ENCODE results near the gene ST6GALNAC5. TPM values are rescaled to one million over a fixed set of nuclear protein-coding genes. Genes with fewer than 3 reads are reported as not detected.
"Not testable (repeated sequence)": the region's sequence is repeated elsewhere in the genome, so short reads cannot be mapped to it uniquely, and the experiment has no call there.

ST6GALNAC5 gene
- total RNA-seq, 1 experiment from 2014 or later = 2.2 TPM

DNA sequence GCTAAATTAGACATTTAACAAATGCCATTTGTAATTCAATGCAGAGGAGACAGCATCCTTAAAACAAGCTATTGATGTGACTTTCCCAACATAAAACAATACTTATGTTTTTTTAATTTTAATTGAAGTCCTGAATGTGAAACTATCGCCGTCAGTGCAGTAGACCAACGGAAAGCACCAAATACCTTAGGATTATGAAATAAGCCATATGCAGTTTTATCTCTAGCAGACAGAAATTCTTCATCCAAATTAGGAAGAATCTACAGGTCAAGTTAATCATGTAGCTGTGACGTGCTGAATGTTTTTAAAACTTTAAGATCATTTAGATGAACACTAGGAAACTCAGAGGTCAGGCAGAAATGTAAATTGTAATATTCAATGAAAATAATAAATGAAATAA, 714 bp upstream of the ST6GALNAC5 start:
- DNase-seq (ENCODE audit: low spot score) = no peak

DNA sequence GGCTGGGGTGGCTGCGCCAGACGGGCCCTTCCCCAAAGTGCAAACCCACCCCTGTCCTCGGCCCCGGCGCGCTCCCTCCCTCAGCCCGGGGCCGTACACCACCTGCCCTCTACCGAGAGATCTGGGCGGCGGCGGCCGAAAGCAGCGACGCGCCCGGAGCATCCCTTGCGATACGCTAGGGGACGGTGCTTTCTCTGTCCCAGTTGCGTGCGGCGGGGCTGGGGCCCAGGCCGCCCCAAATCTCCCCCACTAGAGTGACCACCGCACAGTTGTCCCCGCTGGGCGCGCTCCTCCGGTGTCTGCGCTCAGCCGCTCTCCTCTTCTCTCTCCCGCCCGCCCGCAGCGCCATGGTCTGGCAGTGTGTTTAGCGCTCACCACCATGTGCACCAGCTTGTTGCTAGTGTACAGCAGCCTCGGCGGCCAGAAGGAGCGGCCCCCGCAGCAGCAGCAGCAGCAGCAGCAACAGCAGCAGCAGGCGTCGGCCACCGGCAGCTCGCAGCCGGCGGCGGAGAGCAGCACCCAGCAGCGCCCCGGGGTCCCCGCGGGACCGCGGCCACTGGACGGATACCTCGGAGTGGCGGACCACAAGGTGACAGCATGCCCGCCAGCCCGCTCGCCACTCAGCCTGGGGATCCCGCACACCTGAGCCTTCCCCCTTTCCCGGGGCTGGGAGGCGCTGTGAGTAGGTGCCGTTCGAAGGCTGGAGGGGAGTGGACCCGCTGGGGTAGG, 1.0 kb downstream of the ST6GALNAC5 start:
- no peak for DNase-seq (ENCODE audit: low spot score)

DNA sequence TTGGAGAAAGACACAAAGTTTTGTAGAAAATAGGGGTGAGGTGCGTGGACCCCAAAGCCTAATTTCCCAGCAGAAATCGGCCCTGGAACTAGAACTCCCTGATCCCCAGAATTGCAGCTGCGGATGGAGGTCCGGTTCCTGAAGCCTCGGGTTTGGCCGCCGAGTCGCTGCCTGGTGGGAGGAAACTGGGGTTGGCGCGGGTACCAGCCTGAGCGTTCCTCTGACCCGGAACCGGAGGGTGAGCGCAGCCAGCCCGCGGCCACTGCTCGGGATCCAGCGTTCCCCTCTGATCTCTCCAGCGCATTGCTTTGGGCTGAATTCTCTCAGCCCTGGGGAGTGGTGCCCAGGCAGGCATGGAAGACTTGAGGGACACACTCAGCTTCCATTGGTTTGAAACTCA, 1.6 kb downstream of the ST6GALNAC5 start:
- DNase-seq (ENCODE audit: low spot score) = no peak

DNA sequence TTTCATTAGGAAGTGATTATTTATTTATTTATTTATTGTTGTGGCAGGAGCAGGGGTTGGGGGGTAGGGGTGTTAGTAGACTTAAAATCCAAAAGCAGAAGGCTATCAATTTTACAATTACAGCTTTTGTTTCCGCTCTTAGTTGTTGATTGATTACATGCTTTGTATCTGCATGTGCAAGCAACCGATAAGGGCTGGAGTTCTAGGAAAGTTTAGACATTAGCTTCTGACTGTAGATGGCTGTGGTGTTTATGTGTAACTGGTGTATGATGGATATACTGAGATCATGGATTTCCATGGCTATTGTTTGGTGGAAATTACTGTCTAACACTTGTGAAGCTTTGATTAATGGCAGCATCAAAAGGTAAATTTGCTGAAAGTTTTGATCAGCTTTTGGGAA, 2.8 kb downstream of the ST6GALNAC5 start:
- no peak for DNase-seq (ENCODE audit: low spot score)

DNA sequence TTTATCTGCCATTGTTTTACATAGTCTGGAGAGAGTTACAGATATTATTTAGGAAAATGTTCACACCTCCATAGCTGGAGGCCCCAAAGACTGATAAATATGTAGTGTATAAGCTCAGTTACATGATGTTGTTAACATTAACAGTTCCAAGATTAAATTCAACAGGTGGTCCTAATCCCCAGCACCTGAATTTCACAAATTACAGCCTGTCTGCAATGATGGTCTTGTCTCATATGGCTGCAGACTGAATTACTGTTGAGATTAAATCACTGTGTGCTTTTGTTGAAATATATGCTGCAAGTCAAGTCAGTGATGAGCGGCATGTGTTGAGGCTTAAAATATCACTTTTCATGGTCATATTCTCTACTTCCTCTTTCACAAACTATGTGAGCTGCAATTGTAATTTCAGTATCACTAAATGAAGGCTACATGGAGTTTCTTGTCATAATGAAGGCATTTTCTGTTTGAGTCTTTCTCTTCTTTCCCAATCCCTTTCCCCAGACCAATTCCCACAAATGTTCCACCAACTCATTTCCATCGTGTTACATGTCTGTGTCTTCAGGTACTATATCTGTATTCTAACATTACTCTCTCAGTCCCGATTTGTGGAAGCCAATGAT, 4.2 kb downstream of the ST6GALNAC5 start:
- no peak for DNase-seq (ENCODE audit: low spot score)

DNA sequence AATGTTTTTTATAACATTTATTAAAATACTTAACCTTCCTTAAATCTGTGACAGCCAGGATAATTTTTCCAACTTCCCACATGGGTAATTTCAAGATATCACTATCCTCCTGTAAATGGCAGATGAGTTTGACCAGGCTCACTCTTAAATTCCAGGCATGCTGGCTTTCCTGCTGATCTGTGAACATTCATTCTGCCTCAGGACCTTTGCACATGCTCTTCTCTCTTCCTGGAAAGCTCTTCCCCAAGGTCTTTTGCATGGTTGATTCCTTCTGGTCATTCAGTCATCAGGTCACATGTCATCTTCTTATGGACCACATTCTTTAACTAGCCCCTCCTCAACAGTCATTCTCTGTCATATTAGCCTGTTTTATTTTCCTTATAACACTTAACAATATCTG, 5.7 kb downstream of the ST6GALNAC5 start:
- DNase-seq (ENCODE audit: low spot score) = no peak

DNA sequence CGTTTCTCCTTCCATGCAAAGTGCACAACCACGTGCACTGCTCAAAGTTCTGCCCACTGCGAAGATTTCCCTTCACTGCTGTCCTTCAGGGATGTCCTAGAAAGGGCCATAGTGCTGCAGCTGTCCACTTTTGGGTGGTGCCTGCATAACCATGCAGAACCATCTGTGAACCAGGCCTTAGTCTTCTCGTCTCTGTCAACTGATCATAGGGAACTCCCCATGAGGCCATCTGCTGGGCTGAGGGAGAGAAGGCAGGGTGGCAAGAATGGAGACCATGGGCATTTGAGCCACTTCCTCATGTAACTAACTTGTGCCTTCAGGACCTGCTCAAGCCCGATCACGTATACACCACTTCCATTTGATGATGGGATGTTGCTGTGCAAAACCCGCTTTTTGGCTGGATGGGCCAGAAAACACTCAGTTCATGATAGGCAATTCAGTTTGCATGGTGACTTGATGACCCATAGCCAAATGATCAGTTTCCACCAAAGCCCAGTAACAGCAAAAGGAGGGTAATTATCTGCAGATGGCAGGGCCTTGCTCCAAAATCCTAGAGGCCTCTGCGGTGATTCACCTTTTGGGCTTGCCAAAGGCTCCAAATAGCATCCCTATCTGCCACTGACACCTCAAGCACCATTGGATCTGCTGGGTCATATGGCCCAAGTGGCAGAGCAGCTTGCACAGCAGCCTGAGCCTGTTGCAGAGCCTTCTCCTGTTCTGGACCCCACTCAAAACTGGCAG, 9.5 kb downstream of the ST6GALNAC5 start:
- no peak for DNase-seq (ENCODE audit: low spot score)

DNA sequence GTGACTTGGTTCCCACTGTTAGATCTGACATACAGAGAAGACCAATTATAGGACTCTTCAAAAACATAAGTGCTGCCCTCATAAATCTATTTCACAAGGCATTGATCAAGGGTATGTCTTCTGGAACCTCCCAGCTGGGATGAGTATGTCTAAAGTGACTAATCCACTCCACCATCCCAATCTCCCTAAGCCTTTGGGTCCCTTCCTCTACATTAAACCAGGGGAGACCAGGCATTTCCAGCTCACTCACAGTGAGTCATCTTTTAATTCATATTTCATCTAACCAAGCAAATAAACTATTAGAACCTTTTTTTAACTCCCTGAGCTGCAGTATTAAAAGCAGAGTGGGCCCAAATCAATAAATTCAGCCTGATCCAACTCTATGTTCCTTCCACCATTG, 11.7 kb downstream of the ST6GALNAC5 start:
- DNase-seq (ENCODE audit: low spot score) = not testable (repeated sequence)

DNA sequence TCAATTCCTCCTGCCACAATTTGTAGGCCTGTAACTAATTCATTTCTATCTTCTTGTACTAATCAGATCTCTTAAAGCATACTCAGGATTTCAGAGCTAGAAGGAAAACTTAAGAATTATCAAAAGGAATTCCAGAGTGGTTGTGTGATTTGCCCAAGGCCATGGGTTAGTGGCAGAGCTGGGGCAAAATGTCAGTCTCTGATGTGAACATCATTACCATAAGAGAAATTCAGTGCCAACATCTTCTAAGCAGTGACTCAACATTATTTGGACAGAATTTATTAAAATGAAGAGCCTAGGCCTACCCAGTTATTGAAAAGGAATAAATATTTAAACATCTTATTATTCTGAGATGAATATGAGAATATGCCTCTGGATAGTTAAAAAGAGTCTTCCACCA, 14.5 kb downstream of the ST6GALNAC5 start:
- no peak for DNase-seq (ENCODE audit: low spot score)

DNA sequence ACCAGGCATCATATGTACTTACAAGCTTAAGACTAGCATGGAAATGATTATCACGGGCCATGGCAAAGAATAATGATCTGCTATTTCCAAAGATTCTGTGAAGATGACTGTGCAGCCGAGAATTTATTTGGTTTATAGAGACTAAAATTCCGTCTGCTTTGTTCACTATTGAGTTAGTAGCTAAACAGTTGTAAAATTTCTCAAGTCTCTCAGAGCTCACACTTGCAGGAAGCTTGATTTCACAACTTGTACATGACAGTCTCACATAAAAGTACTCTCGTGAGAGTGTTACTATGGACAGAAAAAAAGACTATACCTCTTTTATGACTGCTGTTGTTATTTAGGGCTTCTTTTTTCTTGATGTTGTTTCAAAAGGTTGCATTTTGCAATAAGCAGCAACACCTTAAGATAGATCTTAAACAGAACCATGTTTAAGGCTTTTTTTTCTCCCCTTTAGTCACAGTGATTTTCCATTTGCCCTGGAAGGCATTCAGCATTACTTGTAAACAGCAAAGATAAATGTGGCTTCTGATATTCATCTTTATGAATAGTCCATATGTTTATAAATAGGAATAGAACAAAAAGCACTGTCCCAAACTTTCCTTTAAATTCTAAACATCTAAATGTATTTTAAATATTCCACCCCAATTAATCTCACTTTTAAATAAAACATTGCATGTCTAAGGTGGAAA, 24.8 kb downstream of the ST6GALNAC5 start:
- DNase-seq (ENCODE audit: low spot score) = no peak

DNA sequence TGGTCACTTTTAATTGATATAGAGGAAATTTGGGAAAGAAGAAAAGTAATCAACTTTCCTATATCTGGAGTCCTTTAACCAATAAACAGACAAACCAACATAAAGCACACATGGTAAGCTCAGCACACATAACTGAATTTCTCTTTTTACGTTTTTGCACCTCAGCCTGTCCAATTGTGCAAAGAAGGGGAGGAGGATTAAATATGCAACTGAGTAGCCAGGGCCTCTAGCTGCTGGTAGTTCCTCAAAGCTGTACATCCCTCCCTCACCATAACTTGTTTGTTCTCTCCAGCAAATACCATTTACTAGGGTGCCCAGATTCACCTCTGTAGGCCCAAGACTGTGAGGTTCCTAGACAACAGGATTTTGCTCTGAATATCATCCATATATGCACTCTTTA, 25.4 kb downstream of the ST6GALNAC5 start:
- no peak for DNase-seq (ENCODE audit: low spot score)

DNA sequence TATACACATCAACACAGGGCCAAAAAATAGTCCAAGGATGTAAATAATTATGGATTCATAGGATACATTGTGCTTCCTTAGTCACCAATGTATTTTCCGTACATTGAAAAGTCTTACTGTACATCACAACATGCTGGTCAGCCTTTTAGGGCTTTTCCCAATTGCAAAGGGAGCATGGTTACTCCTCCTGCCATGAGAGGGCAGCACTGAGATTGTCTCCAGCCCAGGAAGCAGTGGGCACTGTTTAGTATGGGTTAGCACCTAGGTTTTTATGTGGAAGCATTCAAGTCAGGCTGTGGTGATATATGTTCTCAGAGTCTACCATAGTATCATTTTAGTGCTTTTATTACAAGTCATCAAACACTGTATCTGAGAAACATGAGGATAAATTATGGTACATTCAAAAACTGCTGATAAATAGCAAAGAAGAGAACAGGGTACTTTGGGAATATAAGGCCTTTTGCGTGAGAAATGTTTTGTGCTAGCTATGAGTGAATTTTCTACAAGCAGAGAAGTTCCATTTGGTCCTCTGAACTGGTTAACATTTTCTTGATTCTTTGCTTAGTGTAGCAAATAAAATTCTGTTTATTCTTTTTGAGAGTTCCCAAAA, 34.0 kb downstream of the ST6GALNAC5 start:
- peak; percentile 57 for DNase-seq (ENCODE audit: low spot score)

DNA sequence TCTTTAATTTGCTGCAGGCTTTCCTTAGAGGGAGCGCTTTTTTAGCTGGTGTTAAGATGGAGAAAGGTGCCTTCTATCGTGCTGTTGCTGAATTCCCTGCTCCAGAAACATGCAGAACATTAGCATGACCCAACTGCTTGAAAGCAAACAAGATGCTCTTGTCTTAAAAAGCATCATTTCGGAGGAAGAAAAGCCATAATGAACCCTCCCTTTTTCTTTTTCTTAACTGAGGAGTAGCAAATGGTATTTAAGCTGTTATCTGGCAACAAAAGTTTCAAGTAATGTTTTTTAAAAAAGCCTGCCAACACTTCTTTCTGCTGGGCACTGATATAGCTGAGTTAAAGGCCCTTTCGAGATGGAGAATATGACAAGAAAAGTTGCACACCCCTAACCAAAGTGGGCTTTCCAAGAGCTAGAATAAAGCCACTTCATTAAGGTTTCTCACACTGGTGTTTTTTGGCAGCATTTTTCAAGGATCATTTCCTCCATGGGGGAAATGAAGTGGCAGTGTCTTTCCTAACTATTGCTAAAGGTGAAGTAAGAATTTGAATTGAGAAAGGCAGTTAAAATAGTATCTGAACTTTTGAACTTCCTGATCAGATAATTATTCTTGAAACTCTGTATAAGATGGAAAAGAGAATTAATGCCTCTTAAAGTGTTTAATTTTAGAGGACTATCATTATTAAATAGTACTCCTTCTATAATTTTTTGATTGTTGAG, 38.8 kb downstream of the ST6GALNAC5 start:
- no peak for DNase-seq (ENCODE audit: low spot score)

DNA sequence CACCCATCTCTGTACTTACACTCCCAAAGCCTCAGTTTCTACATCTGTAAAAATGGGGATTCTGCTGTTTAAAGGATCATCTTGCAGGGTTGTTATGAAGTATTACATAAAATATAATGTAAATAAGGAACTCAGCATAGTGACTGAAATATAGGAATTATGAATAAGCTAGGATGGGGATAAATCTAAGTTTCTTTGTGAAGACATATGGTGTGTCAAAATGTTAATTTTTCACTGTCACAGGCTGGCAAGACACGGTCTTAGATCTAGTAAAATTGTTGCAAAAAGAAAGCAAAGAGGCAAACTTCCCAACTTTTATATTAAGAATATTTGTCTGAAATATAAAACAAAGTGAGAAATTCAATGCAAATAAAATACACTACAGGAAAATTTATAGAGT, 42.0 kb downstream of the ST6GALNAC5 start:
- no peak for DNase-seq (ENCODE audit: low spot score)

DNA sequence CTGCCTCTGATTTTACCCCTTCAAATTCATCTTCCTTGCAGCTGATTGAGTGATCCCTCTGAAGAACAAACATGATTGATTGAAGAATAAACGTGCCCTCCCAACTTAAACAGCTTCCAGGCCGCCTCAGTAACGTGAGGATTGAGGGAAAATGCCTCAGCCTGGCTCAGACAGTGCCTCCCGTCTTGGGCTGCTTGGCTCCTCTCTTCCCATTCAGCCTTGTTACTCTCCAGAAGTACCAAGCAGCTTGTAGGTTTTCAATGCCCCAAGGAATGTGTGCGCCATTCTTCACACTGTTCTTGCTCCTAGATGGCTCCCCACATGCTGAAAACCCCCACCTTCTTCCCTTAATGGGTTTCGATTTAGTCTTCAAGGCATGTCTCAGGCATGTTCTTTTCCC, 51.8 kb downstream of the ST6GALNAC5 start:
- DNase-seq (ENCODE audit: low spot score) = no peak

DNA sequence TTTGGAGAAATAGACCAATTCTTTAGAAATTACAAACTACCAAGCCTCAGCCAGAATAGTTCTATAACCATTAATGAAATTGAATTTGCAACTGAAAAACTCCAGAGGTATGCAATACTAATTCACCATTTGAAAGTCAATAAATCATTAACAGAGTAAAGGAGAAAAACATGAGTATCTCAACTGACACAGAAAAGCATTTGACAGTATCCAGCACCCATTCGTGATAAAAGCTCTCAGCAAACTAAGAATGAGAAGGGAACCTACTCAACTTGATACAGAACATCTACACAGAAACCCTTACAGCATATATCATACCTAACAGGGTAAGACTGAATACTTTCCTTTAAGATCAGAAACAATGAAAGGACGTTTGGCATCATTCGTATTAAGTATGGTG, 54.3 kb downstream of the ST6GALNAC5 start:
- no peak for DNase-seq (ENCODE audit: low spot score)

DNA sequence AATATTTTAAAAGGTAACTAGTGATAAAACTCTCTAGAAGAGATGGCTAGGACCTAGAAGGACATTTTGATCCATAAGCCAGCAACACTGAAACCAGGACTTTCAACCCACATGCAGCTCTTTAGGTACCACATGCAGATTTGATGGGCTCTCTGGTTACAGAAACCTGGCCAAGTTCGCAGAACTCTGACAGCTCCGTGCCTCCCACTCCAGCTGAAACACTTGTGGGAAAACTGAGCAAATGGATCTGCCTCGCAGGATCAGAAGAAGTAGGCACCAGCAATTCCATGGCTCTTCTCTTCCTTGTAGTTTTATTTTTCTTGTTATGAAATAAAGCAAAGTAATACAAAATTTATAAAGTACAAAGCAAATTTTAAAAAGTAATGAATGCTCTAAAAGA, 58.5 kb downstream of the ST6GALNAC5 start:
- no peak for DNase-seq (ENCODE audit: low spot score)

DNA sequence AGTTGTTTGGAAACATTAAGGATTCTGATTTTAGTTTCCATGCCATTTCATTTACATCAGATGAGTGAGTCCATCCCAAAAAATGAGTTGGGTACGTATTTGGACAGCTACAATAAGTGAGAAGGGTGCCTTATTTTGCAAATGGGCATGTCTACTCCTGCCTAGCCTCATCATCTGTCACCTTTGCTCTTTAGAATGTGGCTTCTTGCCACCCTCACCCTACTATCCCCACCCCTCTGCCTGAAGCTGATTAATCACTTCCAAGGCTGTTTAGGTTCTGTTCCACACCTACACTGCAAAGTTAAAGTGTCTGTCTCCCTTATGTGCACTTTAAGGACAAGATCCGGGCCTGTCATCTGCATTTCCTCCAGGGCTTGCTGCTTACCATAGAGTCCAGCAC, 61.2 kb downstream of the ST6GALNAC5 start:
- DNase-seq (ENCODE audit: low spot score) = no peak

DNA sequence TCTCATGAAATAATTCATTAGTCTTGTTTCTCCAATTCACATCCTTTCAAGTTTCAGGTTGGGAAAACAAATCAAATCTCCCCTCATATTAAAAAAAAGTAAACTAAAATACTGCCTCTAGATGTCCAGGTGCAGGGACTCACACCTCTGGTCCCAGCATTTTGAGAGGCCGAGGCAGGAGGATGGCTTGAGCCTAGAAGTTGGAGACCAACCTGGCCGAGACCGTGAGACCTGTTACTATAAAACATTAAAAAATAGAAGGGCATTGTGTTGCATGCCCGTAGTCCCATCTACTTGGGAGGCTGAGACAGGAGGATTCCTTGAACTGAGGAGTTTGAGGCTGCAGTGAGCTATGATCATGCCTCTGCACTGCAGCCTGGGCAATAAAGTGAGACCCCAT, 61.9 kb downstream of the ST6GALNAC5 start:
- DNase-seq (ENCODE audit: low spot score) = no peak

DNA sequence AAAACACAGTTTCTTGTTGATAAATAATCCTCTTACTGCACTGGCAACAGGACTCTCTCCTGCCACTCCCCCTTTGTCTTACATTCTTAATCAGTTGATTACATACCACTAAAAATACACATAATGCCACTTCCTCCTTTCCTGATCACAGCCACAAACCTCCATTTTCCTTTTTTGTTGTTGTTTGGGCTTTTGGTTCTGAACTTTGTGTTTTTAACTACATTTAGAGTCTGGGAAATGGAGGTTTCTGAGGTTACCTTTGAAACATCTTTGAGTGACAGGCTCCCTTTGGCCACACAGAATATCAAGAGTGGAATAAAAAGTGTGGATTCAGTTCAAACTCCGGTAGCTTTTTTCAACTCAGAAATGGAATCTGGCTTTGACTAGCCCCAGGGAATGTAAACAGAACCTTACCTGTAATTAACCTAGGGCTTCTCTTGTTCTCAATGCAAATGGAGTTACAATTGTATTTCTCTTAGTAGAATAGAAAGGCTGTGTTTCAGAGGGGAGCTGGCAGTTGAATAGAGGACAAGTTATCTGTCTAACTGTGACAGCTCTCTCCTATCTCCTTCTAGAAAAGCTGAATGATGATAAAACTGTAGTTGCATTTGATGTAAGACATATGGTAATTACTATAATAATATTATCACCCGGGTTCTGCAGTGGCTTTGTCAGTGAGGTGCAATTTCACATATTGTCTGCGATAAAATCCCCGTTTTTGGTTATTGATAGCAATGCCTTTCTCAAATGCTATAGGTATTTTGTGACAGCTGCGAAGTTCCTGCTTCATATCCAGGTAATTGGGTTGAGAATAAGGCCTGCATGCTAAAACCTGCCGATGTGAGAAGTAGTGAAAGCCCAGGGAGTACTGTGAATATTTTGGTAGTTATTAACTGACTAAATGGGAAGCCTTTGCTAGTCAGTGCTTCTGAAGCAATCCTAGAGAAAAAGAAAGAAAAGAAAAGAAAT, 66.9 kb downstream of the ST6GALNAC5 start:
- no peak for DNase-seq (ENCODE audit: low spot score)

Data from H4 (cell line).